HS-27A (cell line): Measurements from ENCODE around the gene TYSND1.
"Not testable (repeated sequence)": the region's sequence is repeated elsewhere in the genome, so short reads cannot be mapped to it uniquely, and the experiment has no call there.

Experiments
- DNase-seq: peaks from one replicate; pipeline ENCODE4 v3.0.0-alpha.2; 2012; ENCODE audit warnings: low read depth, missing footprints

TYSND1 gene

DNA sequence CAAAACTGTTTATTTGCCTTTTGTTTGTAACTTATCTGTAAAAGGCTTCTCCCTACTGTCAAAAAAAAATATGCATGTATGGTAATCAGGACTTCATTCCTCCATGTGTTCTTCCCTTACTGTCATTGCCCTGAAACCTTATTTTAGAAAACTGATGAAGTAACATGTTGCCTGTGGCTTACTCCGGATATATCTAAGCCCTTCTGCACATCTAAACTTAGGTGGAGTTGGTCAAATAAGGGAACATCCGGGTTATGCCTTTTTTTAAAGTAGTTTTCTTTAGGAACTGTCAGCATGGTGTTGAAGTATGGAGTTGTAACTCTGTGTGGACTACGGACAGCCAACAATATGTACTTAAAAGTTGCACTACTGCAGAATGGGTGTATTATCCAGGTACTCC lies 17.7 kb upstream of the TYSND1 start:
- no peak for DNase-seq

DNA sequence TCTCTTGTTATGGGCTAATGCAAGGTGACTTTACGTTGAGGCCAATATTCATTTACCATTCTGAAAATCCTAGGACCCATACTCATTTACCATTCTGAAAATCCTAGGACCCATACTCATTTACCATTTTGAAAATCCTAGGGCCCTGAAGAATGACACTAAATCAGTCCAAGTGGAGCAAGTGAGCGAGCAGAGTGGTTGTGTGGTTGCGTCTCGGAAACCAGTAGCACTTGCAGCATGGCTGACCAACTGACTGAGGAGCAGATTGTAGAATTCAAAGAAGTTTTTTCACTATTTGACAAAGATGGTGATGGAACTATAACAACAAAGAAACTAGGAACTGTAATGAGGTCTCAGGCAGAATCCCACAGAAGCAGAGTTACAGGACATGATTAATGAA lies 16.9 kb upstream of the TYSND1 start:
- no peak for DNase-seq

DNA sequence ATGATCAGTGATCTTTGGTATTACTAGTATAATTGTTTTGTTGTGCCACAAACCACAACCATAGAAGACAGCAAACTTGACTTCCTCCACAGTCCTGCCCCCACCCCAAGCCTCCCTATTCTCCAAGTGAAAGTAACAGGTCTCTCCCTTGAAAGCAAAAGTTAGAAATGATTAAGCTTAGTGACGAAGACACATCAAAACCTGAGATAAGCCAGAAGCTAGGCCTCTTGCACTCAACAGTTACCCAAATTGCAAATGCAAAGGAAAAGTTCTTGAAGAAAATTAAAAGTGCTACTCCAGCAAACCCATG lies 16.3 kb upstream of the TYSND1 start:
- no peak for DNase-seq

DNA sequence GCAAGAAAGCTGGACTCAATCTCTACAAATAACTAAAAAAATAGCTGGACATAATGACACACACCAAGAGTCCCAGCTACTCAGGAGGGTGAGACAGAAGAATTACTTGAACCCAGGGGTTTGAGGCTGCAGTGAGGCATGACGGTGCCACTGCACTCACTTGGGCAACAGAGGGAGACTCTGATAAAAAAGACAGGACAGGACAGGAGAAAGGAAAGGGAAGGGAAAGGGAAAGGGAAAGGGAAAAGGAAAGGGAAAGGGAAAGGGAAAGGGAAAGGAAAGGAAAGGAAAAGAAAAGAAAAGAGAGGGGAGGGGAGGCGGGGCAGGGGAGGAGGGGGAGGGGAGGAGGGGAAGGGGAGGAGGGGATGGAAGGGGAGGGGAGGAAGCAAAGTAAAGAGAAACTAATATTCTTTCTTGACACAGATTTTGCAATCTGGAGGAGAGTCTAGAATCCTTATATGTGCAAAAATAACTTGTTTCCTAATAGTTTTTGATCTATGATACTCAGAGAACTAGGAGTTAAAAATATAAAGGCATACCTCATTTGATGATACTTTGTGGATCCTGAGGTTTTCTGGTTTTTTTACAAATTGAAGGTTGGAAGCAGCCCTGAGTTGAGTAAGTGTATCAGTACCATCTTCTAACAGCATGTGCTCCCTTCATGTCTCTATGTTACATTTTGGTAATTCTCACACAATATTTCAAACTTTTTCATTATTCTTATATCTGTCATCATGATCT lies 15.8 kb upstream of the TYSND1 start:
- no peak for DNase-seq

DNA sequence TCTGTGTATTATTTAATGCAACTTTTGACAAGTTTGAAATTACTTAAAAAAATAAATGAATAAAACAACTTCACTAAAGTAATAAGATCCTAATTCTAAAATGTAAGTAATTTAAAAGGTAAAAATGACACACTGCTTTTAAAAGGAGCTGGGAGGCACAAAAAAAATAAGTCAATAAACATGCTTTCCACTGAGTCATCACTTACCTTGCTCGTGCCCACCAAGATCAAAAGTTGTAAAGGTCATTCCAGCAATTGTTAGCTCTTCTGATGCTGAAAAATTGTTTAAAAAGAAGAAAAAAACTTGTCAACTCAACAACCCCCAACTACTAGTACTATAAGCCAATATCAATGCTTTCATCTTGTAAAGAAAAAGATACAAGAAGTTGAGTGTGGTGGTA lies 14.3 kb upstream of the TYSND1 start:
- DNase-seq = no peak

DNA sequence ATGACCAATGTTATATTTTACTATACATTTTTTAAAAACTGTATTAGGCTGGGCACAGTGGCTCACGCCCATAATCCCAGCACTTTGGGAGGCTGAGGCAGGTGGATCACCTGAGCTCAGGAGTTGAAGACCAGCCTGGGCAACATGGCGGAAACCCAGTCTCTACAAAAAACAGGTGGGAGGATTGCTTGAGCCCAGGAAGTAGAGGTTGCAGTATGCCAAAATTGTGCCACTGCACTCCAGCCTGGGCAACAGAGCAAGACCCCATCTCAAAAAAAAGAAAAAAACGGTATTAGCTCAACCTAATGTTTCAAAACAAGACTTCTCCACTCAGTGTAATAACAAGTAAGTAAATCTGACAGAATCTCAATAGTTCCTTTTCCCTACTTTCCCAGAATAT lies 12.9 kb upstream of the TYSND1 start:
- not testable (repeated sequence) for DNase-seq

DNA sequence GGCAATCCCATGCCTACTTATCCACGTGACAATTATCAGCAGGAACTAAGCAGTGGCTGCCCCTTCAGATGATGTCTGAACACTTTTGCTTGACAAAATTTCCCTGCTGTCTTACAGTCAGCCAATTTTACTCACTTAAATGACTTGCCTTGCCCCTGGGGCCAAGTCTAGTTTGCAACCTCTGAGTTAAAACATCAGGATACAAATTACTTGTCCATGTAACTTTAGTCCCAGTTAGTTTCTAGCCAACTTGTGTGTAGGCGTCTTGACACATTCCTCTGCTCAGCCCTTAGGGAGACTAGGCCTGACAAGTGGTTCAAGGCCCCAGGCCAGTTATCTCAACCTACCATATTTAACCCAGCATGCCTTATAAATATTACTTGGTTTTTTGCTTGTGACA lies 11.6 kb upstream of the TYSND1 start:
- DNase-seq = no peak

DNA sequence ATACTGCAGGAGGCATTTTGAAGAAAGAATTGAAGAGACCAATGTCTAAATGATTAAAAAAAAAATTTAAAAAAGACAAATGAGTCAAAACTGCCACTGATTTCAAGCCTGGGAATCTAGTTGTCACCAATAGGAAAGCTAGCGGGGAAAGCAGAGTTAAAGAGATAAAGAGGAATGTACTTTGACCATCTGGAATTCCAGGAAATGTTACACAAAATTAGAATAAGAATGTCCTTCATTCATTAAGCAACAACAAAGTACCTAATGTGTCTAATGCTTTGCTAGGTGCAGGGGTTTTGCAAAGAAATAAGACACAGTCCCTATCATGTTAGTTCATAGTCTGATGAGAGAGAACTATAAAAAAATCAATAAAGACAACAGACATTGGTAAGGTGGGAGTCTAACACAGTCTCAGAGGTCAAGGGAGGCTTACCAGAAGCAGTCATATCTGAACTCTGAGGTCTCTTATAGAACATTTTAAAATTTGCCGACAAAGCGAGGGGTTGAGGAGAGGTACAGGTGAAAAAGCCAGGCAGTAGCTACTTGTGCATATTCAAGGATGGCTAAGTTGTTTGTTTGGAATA lies 8.8 kb upstream of the TYSND1 start:
- DNase-seq = no peak

DNA sequence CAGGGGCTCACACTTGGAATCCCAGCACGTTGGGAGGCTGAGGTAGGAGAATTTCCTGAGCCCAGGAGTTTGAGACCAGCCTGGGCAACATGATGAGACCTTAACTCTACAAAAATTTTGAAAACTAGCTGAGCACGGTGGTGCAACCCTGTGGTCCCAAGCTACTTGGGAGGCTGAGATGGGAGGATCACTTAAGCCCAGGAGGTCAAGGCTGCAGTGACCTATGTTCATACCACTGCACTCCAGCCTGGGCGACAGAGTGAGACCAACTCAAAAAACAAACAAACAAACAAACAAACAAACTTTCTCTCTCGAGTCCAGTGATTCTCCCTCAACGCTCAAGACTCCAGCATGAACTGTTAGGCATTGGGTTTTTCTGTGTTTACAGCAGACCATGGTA lies 2.0 kb upstream of the TYSND1 start:
- no peak for DNase-seq

DNA sequence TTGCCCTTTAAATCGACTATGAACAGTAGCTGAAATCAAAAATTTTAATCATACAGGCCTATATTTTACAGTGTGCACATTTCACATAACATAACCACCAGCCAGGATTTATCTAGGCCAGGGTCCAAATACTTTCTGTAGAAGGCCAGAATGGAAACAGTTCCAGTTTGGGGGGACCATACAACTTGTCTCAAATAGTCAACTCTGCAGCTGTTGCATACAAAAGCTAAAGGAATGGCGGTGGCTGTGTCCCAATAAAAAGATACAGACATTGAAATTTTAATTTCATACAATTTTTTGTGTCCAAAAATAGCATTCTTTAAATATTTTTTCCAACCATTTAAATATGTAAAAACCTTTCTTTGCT lies 742 bp upstream of the TYSND1 start:
- no peak for DNase-seq

DNA sequence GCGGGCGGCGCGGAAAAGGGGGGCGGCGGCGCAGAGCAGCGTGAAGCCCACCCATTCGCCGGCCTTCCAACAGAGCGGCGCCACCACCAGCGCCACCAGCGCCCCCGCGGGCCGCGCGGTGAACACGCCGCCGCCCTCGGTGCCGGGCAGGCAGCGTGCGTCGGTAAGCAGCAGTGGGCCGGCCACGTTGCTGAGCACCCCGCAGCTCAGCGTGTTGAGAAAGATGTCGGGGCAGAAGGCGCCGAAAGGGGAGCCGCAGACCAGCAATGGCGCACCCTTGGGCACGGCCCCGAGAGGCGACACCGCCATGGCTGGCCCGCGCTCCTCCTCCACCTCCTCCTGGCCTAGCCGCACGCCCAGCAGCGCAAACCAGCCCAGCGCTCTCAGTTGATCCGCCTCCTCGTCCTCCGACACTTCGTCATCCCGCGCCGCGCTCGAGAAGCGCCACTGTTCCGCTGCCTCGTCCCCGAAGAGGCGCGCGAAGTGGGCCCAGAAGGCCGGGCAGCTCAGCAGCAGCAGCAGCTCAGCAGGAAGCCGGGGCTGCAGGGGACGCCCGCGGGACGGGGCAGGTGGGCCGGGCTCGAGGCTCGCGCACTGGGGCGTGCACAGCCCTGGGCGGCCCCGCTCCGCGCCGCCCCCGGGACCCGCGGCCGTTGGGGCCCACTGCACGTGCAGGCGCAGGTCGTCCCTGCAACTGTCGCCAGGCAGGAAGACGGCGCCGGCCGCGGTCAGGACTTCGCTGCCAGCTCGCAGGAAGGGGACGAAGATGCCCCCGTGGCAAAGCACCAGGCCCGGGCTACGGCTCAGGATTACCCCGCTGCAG lies 623 bp downstream of the TYSND1 start:
- no peak for DNase-seq

DNA sequence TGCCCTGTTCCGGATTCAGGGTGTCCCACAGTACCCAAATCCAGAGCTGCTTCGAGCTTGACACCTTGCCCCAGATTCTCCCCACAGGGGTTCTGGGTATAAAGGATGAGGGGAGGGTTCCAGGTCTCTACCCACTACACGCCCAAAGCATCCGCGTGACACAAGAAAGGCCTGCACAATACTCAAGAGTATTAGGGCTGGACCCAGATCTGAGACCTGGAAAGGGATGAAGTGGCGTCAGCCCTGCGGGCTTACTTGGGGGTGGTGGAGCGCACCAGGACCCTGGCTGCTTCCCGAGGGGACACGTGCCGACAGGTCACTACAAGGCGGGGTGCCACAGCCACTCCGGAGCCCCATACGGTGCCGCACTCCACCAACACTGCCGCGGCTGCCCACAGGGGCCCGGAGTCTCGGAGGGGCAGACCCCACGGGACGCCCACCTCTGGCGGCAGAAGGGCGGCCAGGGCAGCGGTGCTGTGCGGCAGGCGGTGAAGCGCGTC lies 1.3 kb downstream of the TYSND1 start:
- DNase-seq = no peak

DNA sequence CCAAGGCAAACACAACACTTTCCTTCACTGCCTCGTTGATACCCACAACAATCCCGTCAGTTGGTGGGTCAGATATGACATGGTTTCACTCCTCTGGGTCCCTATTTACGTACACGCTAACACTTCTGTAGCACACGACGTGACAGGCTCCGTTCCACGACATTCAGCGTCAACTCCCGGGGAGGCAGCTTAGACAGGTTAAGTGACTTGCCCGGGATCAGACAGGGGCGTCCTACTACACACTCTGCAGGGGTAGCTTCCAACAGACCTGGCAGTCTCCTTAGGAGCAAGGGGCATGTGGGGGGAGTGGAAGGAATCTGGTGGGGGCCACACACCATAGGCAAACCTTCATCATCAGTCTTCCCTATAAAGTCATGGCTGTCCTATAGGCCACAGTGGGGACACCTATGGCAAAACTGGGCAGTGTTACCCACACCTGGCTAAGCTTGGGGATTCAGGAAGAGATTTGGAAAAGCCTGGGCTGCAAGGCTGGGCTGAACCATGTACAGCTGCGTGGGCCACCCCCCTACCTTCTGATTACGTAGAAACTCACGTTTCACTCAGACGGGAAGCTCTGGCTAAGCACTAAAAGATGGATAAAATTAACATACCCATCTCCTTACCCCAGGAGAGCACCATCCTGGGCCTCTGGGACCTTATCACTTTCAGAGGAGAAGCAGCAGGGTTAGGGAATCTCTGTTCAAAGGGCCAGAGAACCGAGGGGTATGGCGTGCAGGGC lies 2.0 kb downstream of the TYSND1 start:
- DNase-seq = no peak

DNA sequence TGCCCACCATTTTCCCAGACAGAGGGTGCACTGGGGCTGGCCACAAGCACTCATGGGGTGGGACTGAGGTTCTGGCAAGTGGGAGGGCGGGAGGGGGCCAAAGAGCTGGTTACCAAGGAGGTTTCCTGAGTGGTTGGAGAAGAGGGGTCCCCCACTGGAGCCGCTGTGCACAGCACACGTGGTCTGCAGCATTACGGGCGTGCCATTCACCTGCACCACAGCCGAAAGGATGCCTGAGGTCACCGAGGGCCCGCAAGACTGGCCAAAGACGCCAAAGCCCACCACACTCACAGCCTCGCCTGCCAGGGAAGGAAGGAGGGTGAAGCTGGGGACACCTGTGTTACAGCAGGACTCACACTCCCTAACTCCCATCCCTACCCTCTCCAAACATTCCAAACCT lies 3.9 kb downstream of the TYSND1 start:
- no peak for DNase-seq

DNA sequence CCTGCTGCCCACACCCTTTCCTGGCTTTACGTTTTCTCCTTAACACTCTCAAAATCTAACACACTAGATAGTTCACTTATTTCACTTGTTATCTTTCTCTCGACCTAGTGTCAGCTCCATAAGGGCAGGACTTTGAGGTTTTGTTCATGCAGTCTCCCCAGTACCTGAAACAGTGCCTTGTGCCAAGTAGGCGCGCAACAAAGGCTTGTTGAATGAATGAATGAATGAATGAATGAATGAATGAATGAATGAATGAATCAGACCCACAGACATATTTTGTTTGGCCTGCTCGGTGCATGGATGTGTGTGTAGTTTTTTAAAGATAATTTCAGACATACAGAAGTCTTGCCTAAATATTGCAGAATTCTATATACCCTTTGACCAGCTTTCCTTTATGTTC lies 6.2 kb downstream of the TYSND1 start:
- no peak for DNase-seq

DNA sequence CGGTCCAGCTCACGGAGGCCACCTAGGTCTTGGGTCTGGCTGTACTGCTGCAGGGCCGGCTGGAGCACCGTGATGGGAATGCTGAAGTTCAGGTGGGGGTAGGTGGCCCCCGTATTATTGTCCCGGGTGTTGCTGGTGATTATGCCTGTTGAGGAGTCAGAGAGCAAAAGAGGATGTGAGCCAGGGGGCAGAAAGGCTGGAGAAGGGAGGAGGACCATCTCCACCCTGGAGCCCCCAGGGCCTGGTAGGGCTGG lies 6.6 kb downstream of the TYSND1 start:
- no peak for DNase-seq

DNA sequence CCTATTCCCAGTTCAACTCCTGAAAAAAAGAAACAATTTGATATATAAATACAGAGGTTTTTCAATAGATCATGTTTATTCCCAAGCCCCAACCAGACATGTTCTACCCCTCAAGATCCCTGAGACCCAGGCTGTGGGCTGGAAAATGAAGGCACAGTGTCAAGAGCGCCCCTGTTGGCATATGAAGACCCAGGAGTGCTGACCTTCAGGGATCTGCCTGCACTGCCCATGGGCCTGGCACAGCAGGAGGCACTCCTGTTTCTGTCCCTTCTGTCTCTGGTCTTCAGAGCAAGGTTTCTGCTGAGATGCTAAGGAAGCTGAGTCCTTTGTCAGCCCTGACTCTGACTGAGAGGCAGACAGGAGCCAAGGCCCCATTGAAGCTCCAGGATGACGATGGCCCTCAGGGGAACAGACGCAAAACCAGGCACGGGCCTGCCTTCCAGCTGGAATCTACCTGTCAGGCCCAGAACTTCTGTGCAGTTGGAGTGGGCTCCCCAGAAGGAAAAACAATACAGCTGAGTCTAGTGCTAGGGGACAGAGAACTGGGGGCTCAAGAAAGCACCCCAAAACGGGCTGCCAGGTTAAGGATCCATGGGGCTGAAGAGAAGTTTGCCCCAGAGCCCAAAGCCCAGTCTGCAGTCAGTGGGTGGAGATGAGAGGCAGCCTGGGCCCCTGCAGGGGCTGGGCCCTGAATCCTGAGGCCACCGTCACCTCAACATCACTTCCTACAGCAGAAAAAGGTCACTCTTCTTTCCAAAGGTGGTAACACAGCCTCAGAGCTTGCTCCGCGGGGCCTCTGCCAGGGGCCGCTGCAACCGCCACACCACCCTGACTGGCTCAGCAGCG lies 7.1 kb downstream of the TYSND1 start:
- no peak for DNase-seq

DNA sequence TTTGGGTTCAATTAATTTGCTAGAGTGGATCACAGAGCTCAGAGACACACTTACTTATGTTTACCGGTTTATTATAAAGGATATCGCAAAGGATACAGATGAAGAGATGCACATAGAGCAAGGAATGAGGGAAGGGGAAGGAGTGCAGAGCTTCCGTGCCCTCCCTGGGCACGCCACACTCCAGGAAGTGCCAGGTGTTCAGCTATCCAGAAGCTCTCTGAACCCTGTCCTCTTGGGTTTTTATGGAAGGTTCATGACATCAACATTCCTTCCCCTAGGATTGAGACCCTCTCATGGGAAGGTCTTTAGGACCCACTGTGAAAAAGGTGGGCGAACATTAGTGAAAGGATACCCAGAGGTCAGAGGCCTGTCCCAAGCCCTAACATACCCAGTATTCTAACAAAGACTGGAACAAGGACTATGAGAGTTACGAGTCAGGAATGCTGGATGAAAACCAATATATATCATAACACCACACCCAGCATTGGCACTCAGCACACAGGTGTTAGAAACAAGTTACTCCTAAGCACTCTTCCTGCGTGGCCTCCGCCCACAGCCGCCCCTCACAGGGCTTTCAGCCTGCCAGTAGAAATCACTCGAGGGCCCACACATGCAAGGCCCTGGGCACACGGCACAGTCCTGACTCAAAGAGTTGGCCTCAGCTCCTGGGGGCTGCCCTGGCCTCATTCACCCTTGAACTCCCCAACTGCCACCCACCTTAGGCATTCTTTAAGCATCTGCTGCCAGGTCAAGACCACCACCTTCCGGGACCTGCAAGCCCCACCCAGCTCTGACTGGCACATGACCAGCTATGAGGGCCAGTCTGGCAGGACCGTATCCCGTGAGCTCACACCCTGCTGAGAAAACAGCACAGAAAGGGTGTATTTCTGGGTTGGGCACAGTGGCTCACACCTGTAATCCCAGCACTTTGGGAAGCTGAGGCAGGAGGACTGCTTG lies 8.3 kb downstream of the TYSND1 start:
- DNase-seq = no peak

DNA sequence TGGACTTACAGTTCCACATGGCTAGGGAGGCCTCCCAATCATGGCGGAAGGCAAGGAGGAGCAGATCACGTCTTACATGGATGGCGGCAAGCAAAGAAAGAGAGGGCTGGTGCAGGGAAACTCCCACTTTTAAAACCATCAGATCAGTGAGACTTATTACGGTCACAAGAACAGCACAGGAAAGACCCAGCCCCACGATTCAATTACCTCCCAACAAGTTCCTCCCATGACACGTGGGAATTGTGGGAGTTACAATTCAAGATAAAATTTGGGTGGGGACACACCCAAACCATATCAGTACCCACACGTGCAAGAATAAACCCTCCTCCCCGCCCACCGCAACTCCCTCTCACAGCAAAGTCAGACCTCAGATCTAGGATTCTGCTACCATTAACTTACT lies 9.4 kb downstream of the TYSND1 start:
- no peak for DNase-seq

DNA sequence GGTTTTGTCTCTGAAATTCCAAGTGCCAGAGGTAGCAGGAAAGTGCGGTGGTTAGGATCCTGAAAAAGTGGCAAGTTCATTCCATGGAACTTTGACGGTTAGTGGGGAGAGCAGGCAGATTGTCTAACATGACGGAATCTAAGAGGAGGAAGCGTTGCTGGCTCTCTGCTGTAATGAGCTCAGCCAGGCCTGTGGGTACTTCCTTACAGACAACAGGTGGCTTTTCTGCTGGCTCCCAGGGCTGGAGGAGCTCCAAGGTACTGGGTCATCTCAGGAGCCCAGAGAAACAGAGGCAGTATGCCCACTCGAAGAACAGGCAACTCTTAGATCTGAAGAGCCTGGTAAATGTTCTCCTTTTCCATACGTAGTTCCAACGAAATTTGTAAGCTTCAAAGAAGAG lies 10.8 kb downstream of the TYSND1 start:
- no peak for DNase-seq

DNA sequence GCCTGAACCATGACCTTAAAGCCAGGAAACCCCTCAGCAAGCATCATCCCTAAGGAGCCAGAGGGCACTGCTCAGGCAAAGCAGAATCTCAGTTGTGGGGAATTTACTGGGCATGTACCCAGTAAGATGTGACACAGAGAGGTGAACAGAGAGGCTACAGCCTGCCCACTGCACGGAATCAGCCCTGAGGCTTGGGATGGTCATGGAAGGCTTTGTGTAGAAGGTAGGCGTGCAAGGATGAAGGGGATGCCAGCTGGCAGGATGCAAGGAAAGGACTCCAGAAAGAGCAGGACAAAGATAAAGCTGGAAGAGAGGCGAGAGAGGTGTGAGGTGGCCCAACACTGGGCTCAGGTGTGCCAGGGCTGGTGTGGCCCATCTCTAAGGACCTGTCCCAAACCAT lies 11.5 kb downstream of the TYSND1 start:
- DNase-seq = no peak
